ENCODE data around the gene C2CD2.
"Not testable (repeated sequence)": the region's sequence is repeated elsewhere in the genome, so short reads cannot be mapped to it uniquely, and the experiment has no call there.

C2CD2 gene

GRCh38 chr21:41974752-41975053 is 20.9 kb upstream of the C2CD2 start:
- no peak for DNase-seq

GRCh38 chr21:41973861-41974751 is 20.3 kb upstream of the C2CD2 start:
- no peak for DNase-seq

DNA sequence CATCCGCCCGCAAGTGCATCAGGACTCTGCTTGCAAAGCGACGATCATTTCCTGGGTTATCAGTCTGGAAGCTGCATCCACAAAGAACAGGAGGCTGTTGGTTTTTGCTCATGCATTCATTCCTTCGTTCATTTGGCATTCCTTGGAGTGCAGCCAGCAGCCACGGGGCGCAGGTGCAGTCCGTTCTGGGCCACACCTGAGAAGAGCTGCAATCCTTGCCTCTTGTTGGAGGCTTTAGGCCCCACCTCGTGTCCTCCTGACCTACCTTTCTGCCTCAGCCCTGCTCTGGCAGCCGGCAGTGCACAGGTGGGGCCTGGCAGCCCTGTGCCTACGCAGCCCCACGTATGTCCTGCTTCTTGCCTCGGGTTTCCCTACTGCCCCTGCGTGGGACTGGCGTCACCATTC is 19.6 kb upstream of the C2CD2 start:
- no peak for DNase-seq

GRCh38 chr21:41972511-41973205 is 18.8 kb upstream of the C2CD2 start:
- DNase-seq = no peak

DNA sequence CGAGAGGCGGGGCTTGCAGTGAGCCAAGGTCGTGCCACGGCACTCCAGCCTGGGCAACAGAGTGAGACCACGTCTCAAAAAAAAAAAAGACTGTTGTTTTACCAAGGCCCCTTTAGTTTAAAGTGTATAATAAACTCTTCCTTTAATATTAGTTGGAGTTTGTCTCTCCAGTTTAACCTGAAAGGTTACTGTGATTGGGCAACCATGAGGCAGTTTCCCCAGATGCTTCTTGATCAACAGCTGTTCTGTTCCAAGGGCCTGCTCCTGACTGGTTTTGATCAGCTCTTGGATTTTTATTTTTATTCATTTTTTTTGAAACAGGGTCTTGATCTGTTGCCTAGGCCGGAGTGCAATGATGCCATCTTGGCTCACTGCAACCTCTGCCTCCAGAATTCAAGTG is 18.1 kb upstream of the C2CD2 start:
- DNase-seq = no peak

DNA sequence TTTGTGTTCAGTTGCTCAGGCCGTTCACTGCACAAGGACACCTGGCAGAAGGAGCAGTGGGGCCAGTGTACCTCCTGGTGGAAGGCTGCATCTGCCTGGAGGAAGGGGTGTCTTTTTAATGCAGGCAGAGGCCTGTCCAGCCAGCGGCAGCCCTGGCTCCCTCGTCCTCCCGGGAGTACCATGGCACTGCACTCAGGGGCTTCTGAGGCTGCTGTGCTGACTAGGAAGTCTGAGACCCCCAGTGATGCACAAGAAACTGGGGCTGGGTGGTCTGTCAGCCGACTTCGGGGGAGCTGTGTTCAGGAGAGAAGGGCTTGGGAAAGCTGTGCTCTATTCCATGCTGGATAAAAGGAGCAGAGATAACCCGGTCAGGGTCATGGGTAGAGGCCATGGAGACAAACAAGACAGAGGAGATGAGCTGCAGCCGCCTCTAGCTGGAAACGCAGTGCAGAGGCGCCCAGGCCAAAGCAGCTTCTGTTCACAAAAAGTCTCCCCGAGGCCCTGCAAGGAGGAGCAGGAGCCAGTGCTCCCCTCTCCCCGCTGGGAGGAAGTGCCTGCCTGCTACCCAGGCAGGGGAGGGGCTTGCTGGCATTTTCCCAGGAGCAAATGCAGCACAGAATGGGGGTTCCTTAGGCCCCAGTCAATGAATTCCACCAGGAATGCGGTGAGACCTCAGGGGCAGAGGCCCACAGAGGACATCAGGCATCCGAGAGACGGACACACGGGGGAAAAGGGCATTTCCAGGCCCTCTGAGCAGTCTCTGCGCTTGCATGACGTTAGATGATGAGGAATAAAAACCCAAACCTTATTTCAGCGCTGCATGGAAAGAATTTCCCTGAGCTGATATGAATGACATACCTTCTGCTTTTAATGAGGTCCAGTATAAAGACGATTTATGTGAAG is 17.2 kb upstream of the C2CD2 start:
- DNase-seq = no peak

DNA sequence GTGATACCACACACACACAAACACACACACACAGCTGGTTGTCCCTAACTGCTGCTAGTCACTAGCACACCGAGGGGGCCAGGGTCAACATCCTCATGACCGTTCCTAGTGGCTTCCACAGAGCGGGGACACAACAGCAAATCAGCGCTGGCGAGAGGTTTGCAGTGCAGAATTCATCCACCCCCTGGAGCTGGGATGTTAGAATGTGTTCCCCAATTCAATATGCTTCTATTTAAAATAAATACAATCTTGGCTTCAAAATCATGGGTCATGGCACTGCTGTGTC is 16.2 kb upstream of the C2CD2 start:
- no peak for DNase-seq

- DNase-seq = no peak
Measured at GRCh38 chr21:41967708-41968107, 13.9 kb upstream of the C2CD2 start.

GRCh38 chr21:41966872-41967621 is 13.2 kb upstream of the C2CD2 start:
- DNase-seq = no peak

GRCh38 chr21:41966041-41966833 is 12.4 kb upstream of the C2CD2 start:
- DNase-seq = no peak

GRCh38 chr21:41965461-41966013 is 11.7 kb upstream of the C2CD2 start:
- DNase-seq = no peak

DNA sequence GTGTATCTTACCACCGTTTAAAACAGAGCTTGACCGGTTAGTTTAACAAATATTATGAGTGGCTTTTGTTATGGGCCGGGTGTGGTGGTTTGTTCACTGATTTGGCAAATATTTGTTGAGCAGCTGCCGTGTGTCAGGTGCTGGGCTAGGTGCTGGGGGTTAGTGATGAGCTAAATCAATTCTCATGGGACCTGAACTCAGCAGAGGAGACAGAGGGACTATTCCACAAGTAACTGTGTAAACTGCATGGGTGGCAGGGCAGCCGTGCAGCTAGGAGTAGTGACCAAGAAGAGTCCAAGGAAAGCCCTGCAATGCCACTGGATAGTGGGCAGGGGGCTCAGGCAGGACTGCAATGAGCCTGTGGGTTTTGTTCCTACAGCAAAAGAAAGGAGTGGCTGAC is 11.2 kb upstream of the C2CD2 start:
- no peak for DNase-seq

GRCh38 chr21:41964171-41964570 is 10.4 kb upstream of the C2CD2 start:
- no peak for DNase-seq

- DNase-seq = no peak
Measured at GRCh38 chr21:41962425-41962966, 8.7 kb upstream of the C2CD2 start.

DNA sequence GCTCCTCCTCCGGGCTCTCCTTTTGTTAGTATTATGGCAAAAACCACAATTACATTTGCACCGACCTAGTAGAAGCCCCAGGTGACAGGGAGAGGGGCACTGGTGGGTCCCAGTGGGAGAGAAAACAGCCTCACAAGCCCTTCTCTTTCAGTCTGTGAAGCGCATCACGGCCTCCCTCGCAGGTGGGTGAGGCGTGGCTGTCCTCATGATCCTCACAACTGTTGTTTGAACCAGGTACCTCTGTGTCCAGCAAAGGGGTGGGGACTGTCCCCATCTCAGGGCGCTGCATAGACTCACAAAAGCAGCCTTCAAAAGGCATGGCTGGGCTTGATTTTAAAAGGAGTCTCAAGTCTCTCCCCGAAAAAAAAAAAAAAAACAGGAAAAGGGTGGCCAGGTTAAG is 7.9 kb upstream of the C2CD2 start:
- DNase-seq = no peak

DNA sequence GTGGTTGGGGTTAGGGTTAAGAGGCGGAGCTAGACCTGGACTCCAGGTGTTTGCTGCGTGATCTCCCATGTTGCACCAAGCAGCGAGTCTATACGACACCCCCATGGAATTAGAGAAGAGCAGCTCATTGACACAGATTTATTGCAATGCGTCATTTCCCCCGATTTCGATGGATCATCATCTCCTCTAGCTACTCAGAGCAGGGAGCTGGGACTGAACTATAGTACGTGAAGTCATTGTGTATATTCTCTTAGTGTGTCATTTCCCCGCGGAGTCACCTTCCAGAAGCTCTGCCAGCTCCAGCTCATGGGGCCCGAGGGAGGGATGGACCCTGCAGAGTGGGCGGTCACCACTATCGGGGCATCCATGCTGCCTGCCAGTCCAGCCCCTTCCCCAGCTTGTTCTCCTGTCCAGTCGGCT is 7.5 kb upstream of the C2CD2 start:
- DNase-seq = no peak

DNA sequence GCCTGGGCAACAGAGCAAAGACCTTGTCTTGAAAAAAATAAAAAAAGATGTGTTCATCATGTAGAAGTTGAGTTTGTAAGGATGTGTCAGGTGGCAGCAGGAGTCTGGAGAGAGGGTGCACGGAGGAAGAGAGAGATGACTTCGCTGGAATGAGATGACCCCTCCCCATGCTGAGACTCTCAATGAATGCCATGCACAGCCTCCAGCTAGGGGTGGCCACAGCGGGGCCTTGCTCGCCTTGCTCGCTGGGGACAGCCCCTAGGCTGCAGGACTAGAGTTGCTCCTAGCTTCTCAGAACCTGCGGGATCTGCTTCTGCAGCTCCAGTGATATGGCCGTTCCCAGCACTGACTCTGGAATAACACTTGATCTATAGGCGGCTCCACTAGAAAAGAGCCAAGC is 6.6 kb upstream of the C2CD2 start:
- DNase-seq = no peak

- DNase-seq = not testable (repeated sequence)
Measured at GRCh38 chr21:41959697-41960096, 5.9 kb upstream of the C2CD2 start.

DNA sequence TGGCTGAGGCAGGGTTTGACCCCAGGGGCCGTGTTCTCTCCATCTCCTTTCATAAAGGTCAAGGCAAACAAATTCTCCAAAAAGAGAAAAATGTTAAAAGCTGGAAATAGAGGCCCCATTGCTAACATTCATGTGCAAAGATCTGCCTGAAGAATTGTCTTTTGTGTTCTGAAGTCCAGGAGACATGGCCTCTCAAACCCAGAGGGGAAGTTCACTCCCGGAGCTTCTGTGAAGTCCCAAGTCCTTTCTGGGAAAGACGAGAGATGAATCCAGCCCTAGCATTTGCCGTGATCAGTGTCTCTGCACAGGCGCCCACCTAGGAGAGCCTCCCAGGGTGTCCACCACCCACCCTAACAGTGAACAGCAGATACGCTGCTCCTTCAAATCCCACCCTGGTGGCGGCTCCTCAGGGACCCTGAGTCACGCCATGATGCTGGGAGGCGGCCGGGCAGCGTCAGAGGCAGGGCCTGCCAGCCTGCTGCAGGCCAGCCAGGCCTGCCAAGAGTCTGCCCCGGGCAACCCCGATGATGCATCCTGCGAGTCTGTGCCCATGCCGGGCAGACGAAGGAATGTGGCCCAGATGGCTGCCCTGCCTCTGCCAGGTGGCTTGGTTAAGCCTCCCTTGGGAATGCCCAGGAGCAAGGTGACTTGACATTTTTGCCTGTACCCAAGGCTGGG is 5.2 kb upstream of the C2CD2 start:
- DNase-seq = no peak

DNA sequence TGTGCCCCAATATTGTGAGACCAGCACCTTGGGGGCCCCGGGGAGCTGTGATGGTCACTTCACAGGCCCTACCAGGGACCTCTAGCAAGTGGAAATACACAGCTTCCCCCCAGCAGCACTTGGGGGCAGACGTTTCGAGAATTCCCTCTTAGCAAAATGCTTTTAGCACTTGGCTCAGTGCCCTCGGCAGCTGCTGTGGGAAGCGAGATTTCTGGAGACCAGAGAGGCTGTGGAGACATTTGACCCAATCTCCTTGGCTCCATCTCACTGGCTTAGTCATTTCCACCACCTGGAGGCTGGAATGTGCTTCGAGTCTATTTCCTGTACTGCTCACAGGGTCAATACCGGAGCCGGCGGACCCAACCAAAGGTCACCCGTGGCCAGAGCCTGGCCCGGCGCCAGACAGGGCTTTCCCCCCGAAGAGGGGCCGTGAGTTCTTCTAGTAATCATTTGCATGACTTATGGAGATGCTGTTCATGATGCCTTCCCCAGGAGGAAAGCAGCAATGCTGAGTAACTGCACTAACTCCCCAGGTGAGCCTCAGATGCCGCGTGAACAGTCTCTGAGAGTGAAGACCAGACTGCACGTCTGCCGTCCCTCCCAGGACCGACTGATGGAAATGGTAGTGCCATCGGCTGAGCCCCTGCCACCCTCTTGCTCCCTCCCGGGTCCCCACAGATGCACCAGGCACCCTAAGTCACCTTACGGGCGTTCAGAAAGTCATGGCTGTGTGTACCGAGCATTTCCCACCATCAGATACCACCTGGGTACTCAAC is 4.4 kb upstream of the C2CD2 start:
- peak; percentile 87 for DNase-seq

All from right hindlimb (tissue), 1 donor.